ENCODE data around the gene PTPRM.

DNA sequence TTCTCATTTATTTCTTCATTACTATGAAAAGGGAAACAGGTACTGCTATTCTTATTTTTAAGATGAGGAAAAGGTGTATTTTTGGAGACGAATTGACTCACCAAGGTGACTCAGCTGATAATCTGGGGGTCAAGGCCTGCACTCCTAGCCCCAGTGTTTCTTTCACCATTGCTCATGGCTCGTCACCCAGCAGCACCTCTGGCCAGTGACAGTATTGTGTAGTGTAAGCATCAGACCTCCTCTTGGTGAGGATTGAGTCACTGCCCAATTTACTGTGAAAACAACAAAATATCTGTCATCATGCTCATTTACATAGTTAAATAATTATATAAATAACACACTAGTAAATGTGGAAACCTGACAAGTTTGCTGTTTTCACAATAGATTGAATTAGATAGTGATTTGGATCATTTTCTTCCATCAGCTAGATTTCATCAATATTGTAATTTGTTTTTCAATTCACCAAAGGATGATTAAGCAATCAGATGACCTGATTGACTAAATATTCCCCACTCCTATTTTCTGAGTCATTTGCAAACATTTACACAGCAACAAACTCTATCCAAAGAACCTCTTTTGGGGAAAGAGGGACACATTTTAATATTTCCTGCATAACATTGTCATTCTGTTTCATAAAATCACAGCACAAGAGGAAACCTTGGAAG is 549.4 kb downstream of the PTPRM start:
- TF ChIP-seq, protein P1, sequence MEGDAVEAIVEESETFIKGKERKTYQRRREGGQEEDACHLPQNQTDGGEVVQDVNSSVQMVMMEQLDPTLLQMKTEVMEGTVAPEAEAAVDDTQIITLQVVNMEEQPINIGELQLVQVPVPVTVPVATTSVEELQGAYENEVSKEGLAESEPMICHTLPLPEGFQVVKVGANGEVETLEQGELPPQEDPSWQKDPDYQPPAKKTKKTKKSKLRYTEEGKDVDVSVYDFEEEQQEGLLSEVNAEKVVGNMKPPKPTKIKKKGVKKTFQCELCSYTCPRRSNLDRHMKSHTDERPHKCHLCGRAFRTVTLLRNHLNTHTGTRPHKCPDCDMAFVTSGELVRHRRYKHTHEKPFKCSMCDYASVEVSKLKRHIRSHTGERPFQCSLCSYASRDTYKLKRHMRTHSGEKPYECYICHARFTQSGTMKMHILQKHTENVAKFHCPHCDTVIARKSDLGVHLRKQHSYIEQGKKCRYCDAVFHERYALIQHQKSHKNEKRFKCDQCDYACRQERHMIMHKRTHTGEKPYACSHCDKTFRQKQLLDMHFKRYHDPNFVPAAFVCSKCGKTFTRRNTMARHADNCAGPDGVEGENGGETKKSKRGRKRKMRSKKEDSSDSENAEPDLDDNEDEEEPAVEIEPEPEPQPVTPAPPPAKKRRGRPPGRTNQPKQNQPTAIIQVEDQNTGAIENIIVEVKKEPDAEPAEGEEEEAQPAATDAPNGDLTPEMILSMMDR (IDR thresholded peaks at IDR 0.05), result no peak
- no peak for TF ChIP-seq POLR2A (IDR thresholded peaks at IDR 0.05)
